ENCODE results near the gene MRPL38. TPM values are rescaled to one million over a fixed set of nuclear protein-coding genes. Genes with fewer than 3 reads are reported as not detected.

MRPL38 gene
- total RNA-seq, 2 donors from 2014 or later = 40.3 to 85.6 TPM

DNA sequence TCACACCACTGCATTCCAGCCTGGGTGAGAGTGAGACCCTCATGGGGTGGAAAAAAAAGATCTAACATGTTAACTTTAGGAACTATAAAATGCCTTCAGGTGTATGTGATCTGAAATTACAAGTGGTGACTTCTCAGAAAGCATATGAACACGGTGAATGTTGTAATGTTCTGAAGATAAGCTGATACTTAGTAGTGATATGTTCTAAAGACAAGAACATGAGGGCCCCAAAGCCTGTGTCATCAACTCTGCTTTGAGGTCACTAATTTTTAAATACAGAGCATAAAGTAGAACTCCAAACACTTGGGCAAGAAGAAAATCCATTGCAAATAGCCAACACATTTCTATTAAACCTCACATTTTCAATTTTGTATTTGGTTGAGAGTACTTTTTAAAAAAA is 38.8 kb upstream of the MRPL38 start:
- TF ChIP-seq, protein P1, sequence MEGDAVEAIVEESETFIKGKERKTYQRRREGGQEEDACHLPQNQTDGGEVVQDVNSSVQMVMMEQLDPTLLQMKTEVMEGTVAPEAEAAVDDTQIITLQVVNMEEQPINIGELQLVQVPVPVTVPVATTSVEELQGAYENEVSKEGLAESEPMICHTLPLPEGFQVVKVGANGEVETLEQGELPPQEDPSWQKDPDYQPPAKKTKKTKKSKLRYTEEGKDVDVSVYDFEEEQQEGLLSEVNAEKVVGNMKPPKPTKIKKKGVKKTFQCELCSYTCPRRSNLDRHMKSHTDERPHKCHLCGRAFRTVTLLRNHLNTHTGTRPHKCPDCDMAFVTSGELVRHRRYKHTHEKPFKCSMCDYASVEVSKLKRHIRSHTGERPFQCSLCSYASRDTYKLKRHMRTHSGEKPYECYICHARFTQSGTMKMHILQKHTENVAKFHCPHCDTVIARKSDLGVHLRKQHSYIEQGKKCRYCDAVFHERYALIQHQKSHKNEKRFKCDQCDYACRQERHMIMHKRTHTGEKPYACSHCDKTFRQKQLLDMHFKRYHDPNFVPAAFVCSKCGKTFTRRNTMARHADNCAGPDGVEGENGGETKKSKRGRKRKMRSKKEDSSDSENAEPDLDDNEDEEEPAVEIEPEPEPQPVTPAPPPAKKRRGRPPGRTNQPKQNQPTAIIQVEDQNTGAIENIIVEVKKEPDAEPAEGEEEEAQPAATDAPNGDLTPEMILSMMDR (IDR thresholded peaks at IDR 0.05) = no peak
- TF ChIP-seq POLR2AphosphoS5 (IDR thresholded peaks at IDR 0.05) (no peak), POLR2A (IDR thresholded peaks at IDR 0.05) (no peak)
- no peak overlapping the region for H3K4me3 ChIP-seq
- H3K27ac ChIP-seq = no peak overlapping the region
- peaks cover 0 to 8% of the 10 kb centered on the region in 2 donors for H3K36me3 ChIP-seq
- no peak for DNase-seq (ENCODE audit: low spot score)
- no peaks in the 10 kb centered on the region for H3K4me1 ChIP-seq (replicated peaks)
- no peaks in the 10 kb centered on the region for H3K9me3 ChIP-seq
- H3K27me3 ChIP-seq (replicated peaks; ENCODE audit: insufficient read depth) = no peaks in the 10 kb centered on the region
- intact Hi-C loops (cut with DNase I) = no loop called here
- 68% methylated on average over 1 of the region's 1 CpG for WGBS

DNA sequence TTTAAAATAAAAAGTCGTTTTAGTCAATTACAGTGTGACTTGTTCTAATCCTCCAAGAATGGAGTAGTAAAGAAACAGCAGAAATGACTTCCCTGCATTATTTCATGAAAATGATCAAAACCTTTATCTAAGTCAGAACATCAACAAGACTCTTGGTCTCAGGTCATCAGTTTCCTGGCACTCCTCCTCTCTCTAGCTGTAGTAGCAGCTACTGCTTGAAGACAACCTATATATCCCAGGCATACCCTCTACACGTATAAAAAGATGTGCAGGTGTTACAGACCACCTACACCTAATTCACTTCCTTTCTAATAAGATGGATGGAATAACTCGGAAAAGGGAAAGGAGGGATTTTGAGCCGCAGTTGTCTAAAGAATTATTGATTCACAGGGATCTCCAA is 37.8 kb upstream of the MRPL38 start:
- Histone ChIP-seq H3K27ac (no peak overlapping the region), H3K9me3 (no peaks in the 10 kb centered on the region), H3K4me1 (replicated peaks) (no peaks in the 10 kb centered on the region), H3K4me3 (no peak overlapping the region), H3K36me3 (peaks cover 0 to under 1% of the 10 kb centered on the region in 2 donors), H3K27me3 (replicated peaks; ENCODE audit: insufficient read depth) (no peaks in the 10 kb centered on the region)
- 90% methylated on average over 4 of the region's 4 CpGs for WGBS
- TF ChIP-seq POLR2AphosphoS5 (IDR thresholded peaks at IDR 0.05) (no peak), POLR2A (IDR thresholded peaks at IDR 0.05) (no peak)
- TF ChIP-seq, protein P1 (IDR thresholded peaks at IDR 0.05) = no peak
- intact Hi-C loops (cut with DNase I) = no loop called here
- DNase-seq (ENCODE audit: low spot score) = no peak

DNA sequence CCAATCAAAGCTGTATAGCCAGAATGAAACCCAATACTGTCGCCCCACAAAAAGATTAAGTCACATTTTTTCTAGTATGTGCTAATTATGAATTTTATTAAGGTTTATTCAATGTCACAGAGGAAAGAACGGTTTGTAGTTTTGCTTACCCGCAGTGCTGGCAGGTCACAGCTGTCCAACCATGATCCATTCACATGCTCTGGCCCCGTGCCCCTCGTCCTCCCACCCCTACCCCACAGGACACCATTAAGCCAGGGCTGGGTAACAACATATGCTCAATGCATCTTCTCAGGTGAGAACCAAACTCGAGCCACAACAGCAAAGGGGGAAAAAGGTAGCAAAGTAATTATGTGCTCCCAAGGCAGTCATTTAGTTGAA is 36.7 kb upstream of the MRPL38 start:
- H3K36me3 ChIP-seq = no peaks in the 10 kb centered on the region
- no peaks in the 10 kb centered on the region for H3K9me3 ChIP-seq
- H3K4me1 ChIP-seq (replicated peaks) = no peaks in the 10 kb centered on the region
- H3K4me3 ChIP-seq = peak overlapping the region in 1 of 2 donors; percentile 86
- 28% methylated on average over 6 of the region's 6 CpGs for WGBS
- no peaks in the 10 kb centered on the region for H3K27me3 ChIP-seq (replicated peaks; ENCODE audit: insufficient read depth)
- no peak for DNase-seq (ENCODE audit: low spot score)
- peak overlapping the region in 1 of 2 donors; percentile 31 for H3K27ac ChIP-seq
- intact Hi-C loops (cut with DNase I) = no loop called here
- TF ChIP-seq POLR2A (IDR thresholded peaks at IDR 0.05) (no peak), POLR2AphosphoS5 (IDR thresholded peaks at IDR 0.05) (no peak)
- TF ChIP-seq, protein P1 (IDR thresholded peaks at IDR 0.05) = no peak

DNA sequence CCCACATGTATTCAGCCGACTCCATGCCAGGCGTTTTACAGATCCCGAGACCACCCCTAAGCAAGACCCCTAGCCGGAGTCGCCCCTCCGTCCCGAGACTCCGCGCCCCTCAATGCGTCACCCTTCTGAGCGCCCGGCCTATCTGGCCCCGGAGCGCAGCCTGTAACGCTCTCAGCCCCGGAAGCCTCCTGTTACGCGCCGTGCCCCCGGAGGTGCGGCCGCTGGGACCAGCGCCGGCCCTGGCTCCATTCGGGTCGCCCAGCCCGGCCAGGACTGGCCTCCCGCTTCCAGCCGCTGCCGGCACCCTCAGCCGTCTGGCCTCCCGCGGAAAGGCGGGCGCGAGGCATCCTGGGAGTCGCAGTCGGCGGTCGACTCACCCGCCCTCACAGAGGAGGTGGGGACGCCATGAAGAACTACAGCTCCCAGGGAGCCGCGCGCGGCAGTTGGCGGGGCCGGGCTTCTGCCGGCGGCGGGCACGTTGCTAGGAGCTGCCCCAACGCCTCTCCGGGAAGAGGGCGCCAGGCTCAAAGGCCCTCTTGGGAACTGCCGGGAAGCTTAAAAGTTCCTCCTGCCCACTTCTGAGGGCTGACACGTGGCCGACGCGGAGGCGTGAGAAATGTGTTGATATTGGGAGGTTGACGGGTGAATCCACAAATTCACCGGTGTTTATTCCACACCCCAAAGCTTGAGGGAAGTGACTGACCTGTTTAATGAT is 36.2 kb upstream of the MRPL38 start, which contains the start of gene FBF1:
FBF1 (minus strand) TSS at position 316 of the 715 bp plus-strand sequence. CDS start 2,893 bp downstream, outside the sequence.
- Histone ChIP-seq H3K36me3 (no peaks in the 10 kb centered on the region), H3K27me3 (replicated peaks; ENCODE audit: insufficient read depth) (no peaks in the 10 kb centered on the region), H3K27ac (peak within 1 kb of the TSS; percentile 63 to 66), H3K4me1 (replicated peaks) (no peaks in the 10 kb centered on the region), H3K4me3 (peak within 1 kb of the TSS; percentile 55 to 86), H3K9me3 (no peaks in the 10 kb centered on the region)
- WGBS = under 1% methylated on average over 45 of the region's 63 CpGs
- DNase-seq (ENCODE audit: low spot score) = peak; percentile 93
- TF ChIP-seq, protein P1 (IDR thresholded peaks at IDR 0.05) = peak in 1 of 4 experiments; percentile 43
- TF ChIP-seq POLR2AphosphoS5 (IDR thresholded peaks at IDR 0.05) = peak; percentile 98
- TF ChIP-seq POLR2A (IDR thresholded peaks at IDR 0.05) = peak; percentile 84
- intact Hi-C loops (cut with DNase I) = no loop called here

DNA sequence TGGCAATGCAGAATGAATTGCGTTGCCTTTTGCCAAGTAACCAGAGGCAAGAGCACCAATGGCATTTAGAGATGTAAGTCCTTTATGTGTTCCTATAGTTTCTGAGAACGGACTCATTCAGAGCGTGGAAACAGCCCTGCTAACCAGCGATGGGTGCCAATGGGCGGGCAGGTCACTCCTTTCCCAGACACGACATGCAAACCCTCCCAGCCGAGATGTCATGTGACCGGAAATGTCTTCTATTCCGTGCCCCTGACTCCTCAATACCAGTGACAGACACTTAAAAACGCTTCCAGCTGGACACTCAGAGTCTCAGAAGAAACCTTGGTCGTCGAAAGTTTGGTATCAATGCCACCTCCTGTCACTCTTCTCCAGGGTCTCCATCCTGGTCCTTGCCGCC is 33.0 kb upstream of the MRPL38 start:
- no peak overlapping the region for H3K27ac ChIP-seq
- intact Hi-C loops (cut with DNase I) = no loop called here
- TF ChIP-seq POLR2A (IDR thresholded peaks at IDR 0.05) (no peak), POLR2AphosphoS5 (IDR thresholded peaks at IDR 0.05) (no peak)
- TF ChIP-seq, protein P1 (IDR thresholded peaks at IDR 0.05) = no peak
- H3K9me3 ChIP-seq = no peaks in the 10 kb centered on the region
- no peaks in the 10 kb centered on the region for H3K36me3 ChIP-seq
- H3K4me3 ChIP-seq = no peak overlapping the region
- H3K4me1 ChIP-seq (replicated peaks) = no peaks in the 10 kb centered on the region
- DNase-seq (ENCODE audit: low spot score) = no peak
- no peaks in the 10 kb centered on the region for H3K27me3 ChIP-seq (replicated peaks; ENCODE audit: insufficient read depth)
- 91% methylated on average over 13 of the region's 13 CpGs for WGBS
